ENCODE data around the gene PLXDC1. TPM values are rescaled to one million over a fixed set of nuclear protein-coding genes. Genes with fewer than 3 reads are reported as not detected.

Gene PLXDC1
- total RNA-seq, 2 experiments from 2014 or later = 0.54 to 1.1 TPM

- Mint-ChIP-seq H3K36me3 (peaks cover 2% of the 10 kb centered on the region), H3K4me3 (peak overlapping the region; percentile 67), H3K27me3 (no peaks in the 10 kb centered on the region), H3K27ac (peak overlapping the region; percentile 86), H3K9me3 (no peaks in the 10 kb centered on the region), H3K4me1 (peaks cover 67% of the 10 kb centered on the region)
- no peak for DNase-seq
Observed at GRCh38 chr17:39092692-39093230, 58.7 kb downstream of the PLXDC1 start.

- DNase-seq = no peak
- H3K4me1 Mint-ChIP-seq = peaks cover 54% of the 10 kb centered on the region
- no peak overlapping the region for H3K4me3 Mint-ChIP-seq
- no peaks in the 10 kb centered on the region for H3K27me3 Mint-ChIP-seq
- peak overlapping the region; percentile 79 for H3K27ac Mint-ChIP-seq
- peaks cover 2% of the 10 kb centered on the region for H3K36me3 Mint-ChIP-seq
- H3K9me3 Mint-ChIP-seq = no peaks in the 10 kb centered on the region
Observed at GRCh38 chr17:39090908-39091665, 60.4 kb downstream of the PLXDC1 start.

- no peaks in the 10 kb centered on the region for H3K27me3 Mint-ChIP-seq
- H3K36me3 Mint-ChIP-seq = peaks cover 2% of the 10 kb centered on the region
- no peak for DNase-seq
- H3K4me3 Mint-ChIP-seq = no peak overlapping the region
- H3K4me1 Mint-ChIP-seq = peaks cover 49% of the 10 kb centered on the region
- H3K27ac Mint-ChIP-seq = peak overlapping the region; percentile 45
- H3K9me3 Mint-ChIP-seq = no peaks in the 10 kb centered on the region
Observed at GRCh38 chr17:39090400-39090799, 61.0 kb downstream of the PLXDC1 start.

- H3K4me1 Mint-ChIP-seq = peaks cover 5% of the 10 kb centered on the region
- H3K9me3 Mint-ChIP-seq = no peaks in the 10 kb centered on the region
- H3K4me3 Mint-ChIP-seq = no peak overlapping the region
- no peaks in the 10 kb centered on the region for H3K27me3 Mint-ChIP-seq
- DNase-seq = no peak
- no peaks in the 10 kb centered on the region for H3K36me3 Mint-ChIP-seq
- H3K27ac Mint-ChIP-seq = no peak overlapping the region
Observed at GRCh38 chr17:39084558-39084957, 66.9 kb downstream of the PLXDC1 start.

- no peak for DNase-seq
- Mint-ChIP-seq H3K36me3 (no peaks in the 10 kb centered on the region), H3K27me3 (no peaks in the 10 kb centered on the region), H3K9me3 (no peaks in the 10 kb centered on the region), H3K4me1 (no peaks in the 10 kb centered on the region), H3K4me3 (no peak overlapping the region), H3K27ac (no peak overlapping the region)
Observed at GRCh38 chr17:39083270-39083669, 68.2 kb downstream of the PLXDC1 start.

- Mint-ChIP-seq H3K4me1 (peaks cover 2% of the 10 kb centered on the region), H3K27me3 (no peaks in the 10 kb centered on the region), H3K36me3 (no peaks in the 10 kb centered on the region), H3K4me3 (no peak overlapping the region), H3K27ac (no peak overlapping the region), H3K9me3 (no peaks in the 10 kb centered on the region)
- DNase-seq = no peak
Observed at GRCh38 chr17:39082482-39082881, 69.0 kb downstream of the PLXDC1 start.

- Mint-ChIP-seq H3K36me3 (no peaks in the 10 kb centered on the region), H3K4me3 (no peak overlapping the region), H3K9me3 (no peaks in the 10 kb centered on the region), H3K27me3 (no peaks in the 10 kb centered on the region), H3K27ac (no peak overlapping the region), H3K4me1 (peaks cover 2% of the 10 kb centered on the region)
- no peak for DNase-seq
Observed at GRCh38 chr17:39081851-39082250, 69.6 kb downstream of the PLXDC1 start.

- no peak for DNase-seq
- no peaks in the 10 kb centered on the region for H3K27me3 Mint-ChIP-seq
- H3K27ac Mint-ChIP-seq = no peak overlapping the region
- H3K36me3 Mint-ChIP-seq = no peaks in the 10 kb centered on the region
- no peak overlapping the region for H3K4me3 Mint-ChIP-seq
- peaks cover 2% of the 10 kb centered on the region for H3K4me1 Mint-ChIP-seq
- H3K9me3 Mint-ChIP-seq = no peaks in the 10 kb centered on the region
Observed at GRCh38 chr17:39080421-39081078, 70.9 kb downstream of the PLXDC1 start.

- Mint-ChIP-seq H3K27ac (no peak overlapping the region), H3K9me3 (no peaks in the 10 kb centered on the region), H3K27me3 (no peaks in the 10 kb centered on the region), H3K4me1 (peaks cover 2% of the 10 kb centered on the region), H3K4me3 (no peak overlapping the region), H3K36me3 (no peaks in the 10 kb centered on the region)
- DNase-seq = no peak
Observed at GRCh38 chr17:39079836-39080235, 71.6 kb downstream of the PLXDC1 start.

- H3K4me1 Mint-ChIP-seq = peaks cover 6% of the 10 kb centered on the region
- H3K4me3 Mint-ChIP-seq = no peak overlapping the region
- H3K27ac Mint-ChIP-seq = no peak overlapping the region
- no peaks in the 10 kb centered on the region for H3K9me3 Mint-ChIP-seq
- DNase-seq = no peak
- no peaks in the 10 kb centered on the region for H3K27me3 Mint-ChIP-seq
- H3K36me3 Mint-ChIP-seq = no peaks in the 10 kb centered on the region
Observed at GRCh38 chr17:39077866-39078265, 73.6 kb downstream of the PLXDC1 start.

GRCh38 chr17:39077252-39077651 is 74.2 kb downstream of the PLXDC1 start:
- H3K9me3 Mint-ChIP-seq = no peaks in the 10 kb centered on the region
- no peaks in the 10 kb centered on the region for H3K36me3 Mint-ChIP-seq
- H3K27ac Mint-ChIP-seq = no peak overlapping the region
- H3K4me3 Mint-ChIP-seq = no peak overlapping the region
- H3K4me1 Mint-ChIP-seq = peaks cover 6% of the 10 kb centered on the region
- DNase-seq = no peak
- no peaks in the 10 kb centered on the region for H3K27me3 Mint-ChIP-seq

GRCh38 chr17:39074676-39075075 is 76.8 kb downstream of the PLXDC1 start:
- no peak for DNase-seq
- no peak overlapping the region for H3K27ac Mint-ChIP-seq
- H3K4me3 Mint-ChIP-seq = no peak overlapping the region
- H3K27me3 Mint-ChIP-seq = no peaks in the 10 kb centered on the region
- H3K9me3 Mint-ChIP-seq = no peaks in the 10 kb centered on the region
- no peaks in the 10 kb centered on the region for H3K36me3 Mint-ChIP-seq
- peaks cover 6% of the 10 kb centered on the region for H3K4me1 Mint-ChIP-seq

GRCh38 chr17:39073916-39074315 is 77.5 kb downstream of the PLXDC1 start:
- H3K27ac Mint-ChIP-seq = no peak overlapping the region
- peaks cover 11% of the 10 kb centered on the region for H3K4me1 Mint-ChIP-seq
- H3K9me3 Mint-ChIP-seq = no peaks in the 10 kb centered on the region
- no peak overlapping the region for H3K4me3 Mint-ChIP-seq
- no peaks in the 10 kb centered on the region for H3K36me3 Mint-ChIP-seq
- DNase-seq = no peak
- H3K27me3 Mint-ChIP-seq = no peaks in the 10 kb centered on the region

- Mint-ChIP-seq H3K4me3 (no peak overlapping the region), H3K9me3 (no peaks in the 10 kb centered on the region), H3K4me1 (peaks cover 11% of the 10 kb centered on the region), H3K27me3 (no peaks in the 10 kb centered on the region), H3K27ac (no peak overlapping the region), H3K36me3 (no peaks in the 10 kb centered on the region)
- no peak for DNase-seq
Observed at GRCh38 chr17:39073353-39073752, 78.1 kb downstream of the PLXDC1 start.

- Mint-ChIP-seq H3K27me3 (no peaks in the 10 kb centered on the region), H3K4me3 (no peak overlapping the region), H3K27ac (no peak overlapping the region), H3K36me3 (no peaks in the 10 kb centered on the region), H3K9me3 (no peaks in the 10 kb centered on the region), H3K4me1 (peaks cover 8% of the 10 kb centered on the region)
- no peak for DNase-seq
Observed at GRCh38 chr17:39071573-39071972, 79.9 kb downstream of the PLXDC1 start.
